Measurements from ENCODE around the gene ZW10. TPM values are rescaled to one million over a fixed set of nuclear protein-coding genes. Genes with fewer than 3 reads are reported as not detected.

Gene ZW10
- total RNA-seq, 1 donor, result 9.4 TPM

DNA sequence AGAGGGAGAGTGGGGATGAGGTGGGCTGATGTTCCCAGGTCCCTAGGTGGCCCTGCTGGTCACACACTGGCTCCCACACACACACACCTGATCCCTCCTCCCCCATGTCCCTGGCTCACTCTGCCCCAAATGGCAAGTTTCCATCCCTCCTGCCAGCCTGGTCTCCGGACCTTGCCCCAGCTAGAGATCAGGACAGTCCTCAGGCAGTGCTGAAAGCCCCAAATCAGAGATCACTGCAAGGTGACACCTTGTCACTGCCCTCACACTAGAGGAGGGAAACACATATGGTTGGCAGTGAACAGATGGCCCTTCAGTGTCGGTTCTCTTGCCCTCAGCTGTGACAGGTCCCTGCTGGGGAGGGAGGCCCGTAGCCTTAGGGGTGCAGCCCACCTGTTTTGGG lies 75.0 kb downstream of the ZW10 start:
- DNase-seq (ENCODE audit: low read depth in 2 of 3, low spot score in 2 of 3), result no peak

DNA sequence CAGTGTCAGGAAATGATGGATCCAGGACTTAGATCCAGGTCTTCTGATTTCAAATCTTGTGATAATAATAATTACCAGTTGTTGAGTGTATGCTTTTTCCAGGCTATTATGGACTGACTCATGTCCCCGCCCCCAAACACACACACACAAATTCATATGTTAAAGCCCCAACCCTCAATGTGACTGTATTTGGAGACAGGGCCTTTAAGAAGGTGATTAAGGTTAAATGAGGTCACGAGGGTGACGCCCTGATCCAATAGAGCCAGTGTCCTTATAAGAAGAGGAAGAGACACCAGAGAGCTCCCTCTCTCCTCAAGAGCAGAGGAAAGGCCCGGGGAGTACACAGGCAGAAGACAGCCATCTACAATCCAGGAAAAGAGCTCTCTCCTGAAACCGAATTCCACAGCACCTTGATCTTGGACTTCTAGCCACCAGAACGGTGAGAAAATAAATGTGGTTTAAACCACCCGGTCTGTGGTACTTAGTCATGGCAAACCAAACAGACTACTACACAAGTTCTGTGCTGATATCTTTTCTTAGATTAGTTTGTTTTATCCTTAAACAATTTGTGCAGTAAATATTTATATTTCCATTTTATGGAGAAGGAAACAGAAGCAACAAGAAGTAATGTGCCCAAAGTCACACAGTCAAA lies 75.6 kb downstream of the ZW10 start:
- no peak for DNase-seq (ENCODE audit: low read depth in 2 of 3, low spot score in 2 of 3)

GRCh38 chr11:113697111-113697510 lies 76.4 kb downstream of the ZW10 start:
- DNase-seq (ENCODE audit: low read depth in 2 of 3, low spot score in 2 of 3), result no peak

- no peak for DNase-seq (ENCODE audit: low read depth in 2 of 3, low spot score in 2 of 3)
Measured at GRCh38 chr11:113695207-113695606, 78.3 kb downstream of the ZW10 start.

DNA sequence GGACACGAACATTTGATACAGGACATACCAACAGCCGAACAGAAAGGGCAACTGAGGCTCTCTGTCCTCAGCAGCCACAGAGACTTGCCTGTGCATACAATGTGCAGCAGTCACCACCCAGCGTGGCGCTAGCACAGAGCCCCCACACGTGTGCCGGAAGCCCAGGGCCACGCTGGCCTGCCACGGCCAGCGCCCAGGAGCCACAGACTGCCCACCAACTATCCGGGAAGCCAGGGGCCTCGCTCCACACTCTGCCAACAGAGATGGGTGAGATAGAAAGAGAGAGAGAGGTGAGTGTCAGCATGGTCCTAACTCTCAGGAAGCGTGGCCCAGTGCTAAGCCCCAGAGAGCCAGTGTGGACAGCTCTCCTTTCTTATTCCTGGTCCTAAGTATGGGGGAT lies 79.1 kb downstream of the ZW10 start:
- no peak for DNase-seq (ENCODE audit: low read depth in 2 of 3, low spot score in 2 of 3)

DNA sequence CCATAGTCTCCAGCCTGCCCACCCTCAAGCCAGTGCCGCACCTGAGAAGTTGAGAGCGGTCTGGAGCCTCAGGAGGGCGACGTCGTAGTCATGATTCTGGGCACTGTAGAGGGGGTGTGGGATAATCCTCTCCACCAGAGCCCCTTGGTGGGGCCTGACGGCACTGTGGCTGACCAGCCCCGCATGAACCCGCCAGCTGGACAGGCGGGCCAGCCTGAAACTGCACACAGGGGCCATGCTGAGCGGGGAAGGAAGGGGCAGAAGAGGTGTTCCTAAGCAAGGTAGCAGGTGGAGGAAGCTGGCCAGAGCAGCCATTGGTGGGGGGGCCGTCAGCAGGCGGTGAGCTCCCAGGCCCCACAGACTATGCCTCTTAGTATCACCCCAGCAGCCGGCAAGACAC lies 80.5 kb downstream of the ZW10 start:
- no peak for DNase-seq (ENCODE audit: low read depth in 2 of 3, low spot score in 2 of 3)

DNA sequence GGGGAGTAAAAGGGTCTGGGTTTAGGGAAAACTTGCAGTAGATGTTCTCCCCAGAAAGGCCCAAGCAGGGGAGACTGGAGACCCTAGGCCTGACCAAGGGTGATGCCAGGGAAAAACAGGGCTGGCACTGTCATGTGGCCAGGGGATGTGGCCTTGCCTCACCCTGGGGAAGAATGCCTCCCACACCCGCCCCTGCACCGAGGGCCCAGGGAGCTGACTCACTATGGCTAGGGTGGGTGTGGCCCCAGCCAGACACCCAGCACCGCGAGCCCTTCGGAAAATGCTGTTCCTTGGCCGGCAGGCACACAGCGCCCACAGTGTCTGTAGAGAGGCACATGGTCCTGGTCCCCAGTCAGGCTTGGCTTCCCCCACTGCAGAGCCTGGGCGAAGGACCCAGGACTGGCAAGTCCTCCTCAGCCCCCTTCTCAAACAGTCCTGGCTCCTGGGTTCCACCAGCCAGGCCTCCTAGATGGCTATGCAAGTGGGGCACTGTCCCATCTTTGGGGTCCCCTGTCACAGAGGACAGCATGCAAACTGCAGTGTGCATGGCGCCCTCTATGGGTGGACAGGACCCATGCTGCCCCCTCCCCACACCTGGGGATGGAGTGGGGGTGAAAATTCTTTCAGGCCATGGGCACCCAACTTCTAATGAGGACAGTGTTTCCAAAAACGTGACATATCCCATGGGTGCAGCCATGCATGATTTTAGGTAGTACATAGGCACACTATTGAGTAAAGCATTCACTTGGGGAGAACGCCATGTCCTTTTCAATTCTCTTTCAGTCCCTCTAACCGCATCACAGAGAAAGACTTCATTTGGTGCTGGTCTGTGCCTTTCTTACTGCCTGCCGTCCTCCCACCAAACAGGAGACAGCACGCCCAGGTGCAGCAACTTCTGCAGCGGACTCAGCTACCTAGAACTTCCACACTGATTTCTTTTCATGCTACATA lies 82.6 kb downstream of the ZW10 start:
- peak in 2 of 3 donors; percentile 3 to 19 for DNase-seq (ENCODE audit: low read depth in 2 of 3, low spot score in 2 of 3)

DNA sequence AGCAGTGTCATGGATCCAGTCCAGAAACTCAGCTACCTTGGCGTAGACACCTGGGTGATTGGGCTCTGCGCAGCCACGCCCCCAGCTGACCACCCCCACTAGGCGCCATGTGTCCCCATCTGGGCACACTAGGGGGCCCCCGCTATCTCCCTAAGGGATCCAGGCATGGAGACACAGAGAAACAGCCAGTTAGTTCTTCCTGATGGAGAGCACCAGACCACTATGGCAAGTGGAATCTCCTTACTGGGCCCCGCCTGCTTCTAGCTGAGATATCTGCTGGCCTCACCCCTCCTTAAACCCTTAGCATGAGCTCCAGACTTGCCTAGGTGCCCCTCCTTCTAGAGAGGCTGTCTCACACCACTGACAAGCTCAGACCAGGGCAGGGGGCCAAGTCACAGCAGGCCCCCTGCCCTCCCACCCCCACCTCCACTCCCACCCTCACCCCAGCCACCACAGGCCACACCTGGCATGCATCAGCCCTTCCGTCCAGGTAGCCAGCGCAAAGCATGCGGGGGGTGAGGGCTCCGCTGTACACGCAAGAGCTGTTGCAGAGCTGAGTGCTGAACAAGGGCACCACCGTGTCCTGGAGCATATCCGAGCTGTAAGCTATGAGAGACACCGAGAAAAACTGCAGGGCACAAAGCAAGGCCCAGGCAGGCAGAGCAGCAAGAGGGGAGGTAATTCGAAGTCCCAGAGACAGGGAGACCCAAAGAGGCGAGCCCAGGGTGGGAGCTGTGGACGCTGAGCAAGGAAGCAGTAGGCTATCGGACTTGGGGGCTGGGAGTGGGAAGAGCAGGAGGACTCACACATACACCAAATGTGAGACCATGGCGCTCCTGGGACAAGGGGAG lies 83.5 kb downstream of the ZW10 start:
- DNase-seq (ENCODE audit: low read depth in 2 of 3, low spot score in 2 of 3), result no peak

DNA sequence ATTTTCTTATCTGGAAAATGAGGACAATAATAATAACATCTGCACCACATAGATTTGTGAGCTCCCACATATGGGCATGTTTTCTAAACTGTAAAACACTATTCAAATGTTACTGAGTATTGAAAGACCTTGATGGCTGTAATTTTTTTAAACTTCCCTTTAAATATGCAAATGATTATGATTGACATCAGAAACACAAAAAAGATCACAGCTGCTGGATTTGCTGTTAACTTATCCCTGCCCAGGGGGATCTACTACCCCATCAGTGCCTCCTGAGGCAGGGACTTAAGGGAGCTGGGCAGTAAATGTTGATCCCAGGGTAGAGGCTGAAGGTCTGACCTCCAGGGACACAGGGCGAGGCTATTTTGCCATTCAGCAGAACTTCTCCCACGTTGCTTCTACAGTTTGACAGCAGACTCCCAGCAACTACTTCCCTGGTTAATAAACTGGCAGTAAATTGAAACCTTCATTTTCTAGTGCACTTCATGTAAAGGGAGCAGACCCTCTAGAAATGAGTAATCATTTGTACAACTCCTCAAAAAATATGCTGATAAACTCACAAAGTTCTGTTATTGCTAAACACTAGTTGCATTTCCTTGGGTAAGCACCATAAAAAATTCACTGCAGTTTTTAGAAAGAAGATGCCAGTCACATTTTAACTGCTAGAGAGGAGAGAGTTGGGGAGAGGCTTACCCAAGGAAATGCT lies 87.7 kb downstream of the ZW10 start:
- DNase-seq (ENCODE audit: low read depth in 2 of 3, low spot score in 2 of 3), result no peak

- no peak for DNase-seq (ENCODE audit: low read depth in 2 of 3, low spot score in 2 of 3)
Measured at GRCh38 chr11:113684496-113684895, 89.0 kb downstream of the ZW10 start.

GRCh38 chr11:113683481-113684046 lies 89.9 kb downstream of the ZW10 start:
- no peak for DNase-seq (ENCODE audit: low read depth in 2 of 3, low spot score in 2 of 3)

Small RNAs within 50 kb of the gene (small RNA-seq; reads per million reads assigned to genes)
- gene LRRC37A13P (not detected), gene RPS29P19 (not detected)

Other genes starting within 250 kb of the ZW10 start
- gene TMPRSS5, start 67.4 kb downstream of the ZW10 start, total RNA-seq, result 0.27 TPM
- gene CLDN25, start 6.1 kb upstream of the ZW10 start, total RNA-seq, result not detected
- gene USP28, start 101.9 kb upstream of the ZW10 start, total RNA-seq, result 5.9 TPM
- not detected for gene HTR3B, start 131.1 kb upstream of the ZW10 start, total RNA-seq
- under 0.01 TPM for gene HTR3A, start 201.4 kb upstream of the ZW10 start, total RNA-seq

Data from hematopoietic multipotent progenitor cell (in vitro differentiated cells).